Fibroblast of peridontal ligament (primary cell): ENCODE measurements around the gene KLHDC10.
"Not testable (repeated sequence)": the region's sequence is repeated elsewhere in the genome, so short reads cannot be mapped to it uniquely, and the experiment has no call there.

Experiments used
- DNase-seq: peaks from one replicate; pipeline ENCODE4 v3.0.0-alpha.2; 2010; ENCODE audit errors: extremely low read depth

The KLHDC10 gene

GRCh38 chr7:130156140-130156539 lies 85.8 kb downstream of the KLHDC10 start:
- no peak for DNase-seq

DNA sequence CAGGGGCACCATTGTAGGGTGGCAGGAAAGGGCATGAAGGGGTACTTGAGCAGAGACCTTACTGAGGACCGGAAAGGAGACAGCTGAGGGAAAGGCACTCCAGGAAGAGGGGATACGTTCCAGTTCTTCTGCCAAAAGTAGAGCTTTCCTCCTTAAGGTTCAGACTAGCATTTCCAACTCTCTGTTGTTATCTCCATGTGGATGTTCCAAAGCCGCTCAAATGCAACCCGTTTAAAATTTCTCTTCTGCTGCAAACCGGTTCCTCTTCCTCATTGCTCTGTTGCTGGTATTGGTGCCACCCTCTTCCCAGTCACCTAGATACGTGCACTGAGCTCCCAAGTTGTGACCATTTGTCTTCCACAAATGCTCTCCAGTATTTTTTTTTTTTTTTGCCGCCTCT lies 87.4 kb downstream of the KLHDC10 start:
- no peak for DNase-seq

DNA sequence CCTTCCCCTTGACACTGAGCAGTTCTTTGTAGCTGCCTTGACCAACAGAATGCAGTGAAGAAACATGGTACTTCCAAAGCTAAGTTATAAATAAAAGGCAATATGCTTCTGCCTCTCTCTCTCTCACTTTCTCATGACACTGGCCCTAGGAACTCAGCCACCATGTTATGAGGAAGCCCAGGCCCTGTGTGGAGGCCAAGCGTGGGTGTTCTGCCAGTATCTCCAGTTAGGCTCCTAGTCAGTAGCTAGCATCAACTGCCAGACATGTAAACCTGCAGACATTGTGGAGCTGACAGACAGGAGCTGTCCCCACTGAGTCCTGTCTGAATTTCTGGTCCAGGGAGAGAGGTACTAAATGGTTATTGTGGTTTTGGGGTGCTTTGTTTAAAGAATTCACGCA lies 89.7 kb downstream of the KLHDC10 start:
- DNase-seq, result no peak

DNA sequence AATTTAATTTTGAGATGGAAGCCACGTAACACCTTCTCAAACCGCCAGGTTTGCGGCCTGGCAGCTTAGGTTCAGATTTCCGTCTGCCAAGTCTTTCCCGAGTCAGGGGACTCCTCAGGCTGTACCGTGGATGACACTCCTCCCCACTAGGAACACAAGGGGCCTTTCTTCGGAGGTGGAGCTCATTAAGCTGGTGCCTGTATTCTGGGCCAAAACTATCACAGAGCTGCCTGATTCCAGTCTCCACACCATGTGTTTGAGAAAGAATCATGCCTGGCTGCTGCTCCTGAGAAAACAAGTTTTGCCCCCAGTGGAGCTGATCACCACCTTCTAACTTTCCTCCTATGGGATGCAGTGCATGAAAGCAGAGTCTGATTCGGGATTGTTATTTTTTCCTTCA lies 90.1 kb downstream of the KLHDC10 start:
- DNase-seq, result no peak

DNA sequence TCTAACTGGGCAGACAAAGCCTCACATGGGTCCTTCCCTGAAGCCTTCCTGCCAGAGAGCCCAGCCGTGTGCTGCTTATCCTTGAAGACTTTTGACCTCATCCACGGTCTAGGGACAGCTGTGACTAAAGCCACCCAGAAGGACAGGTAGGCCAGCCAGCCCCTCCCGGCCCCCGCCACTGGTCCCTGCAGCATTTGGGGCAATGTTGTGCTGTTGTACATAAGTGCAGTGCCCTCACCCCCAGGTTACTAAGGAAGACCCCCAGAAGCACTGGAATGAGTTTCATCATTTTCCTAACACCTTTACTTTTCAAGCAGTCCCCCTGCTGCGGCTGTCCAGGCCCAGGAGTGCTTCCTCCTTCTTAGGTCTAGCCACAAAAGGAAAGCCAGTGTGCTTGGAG lies 91.9 kb downstream of the KLHDC10 start:
- no peak for DNase-seq

- no peak for DNase-seq
These were observed 104.1 kb downstream of the KLHDC10 start for GRCh38 chr7:130174237-130174959.

DNA sequence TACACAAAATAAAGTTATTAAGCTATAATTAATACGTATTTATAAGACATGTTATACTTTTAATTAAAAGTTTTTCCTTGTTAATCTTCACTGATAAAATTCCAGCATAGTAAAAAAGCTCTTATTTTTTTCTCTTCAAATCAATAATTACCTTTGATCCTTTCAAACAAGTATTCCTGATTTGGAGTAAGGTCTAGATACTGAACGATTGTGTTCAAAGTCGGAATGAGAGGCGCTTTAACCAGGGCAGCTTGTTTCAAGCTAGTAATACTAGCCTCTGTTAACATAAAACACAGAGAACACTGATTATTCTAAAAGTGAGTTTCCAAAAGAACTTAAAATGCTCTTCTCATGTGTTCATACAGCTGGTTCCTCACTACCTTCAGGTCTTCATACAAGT lies 107.9 kb downstream of the KLHDC10 start:
- DNase-seq, result no peak

DNA sequence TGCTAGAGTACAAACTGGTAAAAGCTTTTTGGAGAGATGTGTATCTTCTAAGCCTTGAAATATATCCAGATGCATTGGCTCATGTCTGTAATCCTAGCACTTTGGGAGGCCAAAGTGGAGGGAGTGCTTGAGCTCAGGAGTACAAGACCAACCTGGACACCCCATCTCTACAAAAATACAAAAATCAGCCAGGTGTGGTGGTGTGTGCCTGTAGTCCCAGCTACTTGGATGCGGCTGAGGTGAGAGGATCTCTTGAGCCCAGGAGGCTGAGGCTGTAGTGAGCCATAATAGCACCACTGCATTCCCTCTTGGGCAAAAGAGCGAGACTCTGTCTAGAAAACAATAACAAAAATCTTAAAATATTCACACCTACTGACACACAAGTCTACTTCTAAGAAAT lies 109.3 kb downstream of the KLHDC10 start:
- DNase-seq, result no peak

DNA sequence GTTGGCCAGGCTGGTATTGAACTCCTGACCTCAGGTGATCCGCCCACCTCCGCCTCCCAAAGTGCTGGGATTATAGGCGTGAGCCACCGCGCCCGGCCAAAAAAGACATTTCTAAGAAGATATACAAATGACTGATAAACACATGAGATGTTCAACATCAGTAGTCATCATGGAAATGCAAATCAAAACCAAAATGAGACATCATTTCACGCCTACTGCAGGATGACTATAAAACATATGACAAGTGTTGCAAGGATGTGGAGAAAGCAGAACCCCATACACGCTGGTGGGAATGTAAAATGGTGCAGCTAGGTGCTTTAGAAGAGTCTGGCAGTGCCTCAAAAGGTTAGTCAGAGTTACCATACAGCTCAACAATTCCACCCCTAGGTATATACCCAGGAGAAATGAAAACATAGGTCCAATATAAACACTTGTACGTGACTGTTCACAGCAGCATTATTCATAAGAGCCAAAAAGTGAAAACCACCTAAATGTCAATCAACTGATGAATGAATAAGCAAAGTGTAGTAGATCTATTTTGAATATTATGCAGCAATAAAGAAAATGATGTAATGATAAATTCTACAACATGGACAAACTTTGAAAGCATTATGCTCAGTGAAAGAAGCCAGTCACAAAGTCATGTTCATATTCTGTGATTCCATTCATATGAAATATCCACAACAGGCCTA lies 110.4 kb downstream of the KLHDC10 start:
- no peak for DNase-seq

DNA sequence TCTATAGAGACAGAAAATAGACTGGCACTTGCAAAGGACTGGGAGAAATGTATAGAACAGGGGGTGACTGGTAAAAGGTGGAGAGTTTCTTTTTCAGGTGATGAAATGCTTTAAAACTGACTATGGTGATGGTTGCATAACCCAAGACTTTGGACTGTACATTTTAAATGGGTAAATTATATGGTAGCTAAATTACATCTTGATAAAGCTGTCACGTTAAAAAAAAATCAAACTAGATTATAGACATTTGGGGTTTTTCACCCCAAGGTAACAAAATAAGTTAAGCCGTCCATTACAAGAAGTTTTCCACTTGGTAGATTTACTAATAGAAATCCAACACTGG lies 110.9 kb downstream of the KLHDC10 start:
- no peak for DNase-seq

DNA sequence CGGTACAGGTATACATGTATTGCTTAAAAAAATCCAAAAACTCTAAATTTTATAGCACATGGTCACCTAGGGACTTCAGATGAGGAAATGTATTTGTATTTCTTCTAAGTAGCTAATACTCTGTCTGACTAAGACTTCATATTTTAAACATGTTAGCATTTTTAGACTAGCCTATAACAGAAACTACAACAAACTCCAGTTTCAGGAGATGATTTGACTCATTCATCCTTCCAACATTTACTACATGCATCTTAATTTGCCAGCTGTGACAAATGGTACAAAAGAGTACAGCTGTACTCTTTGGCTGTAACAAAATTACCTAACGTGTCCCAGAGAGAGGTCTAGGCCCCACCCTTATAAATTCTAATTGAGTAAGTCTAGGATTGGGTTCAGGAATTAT lies 112.7 kb downstream of the KLHDC10 start:
- DNase-seq, result no peak

GRCh38 chr7:130184349-130184748 lies 114.0 kb downstream of the KLHDC10 start:
- not testable (repeated sequence) for DNase-seq
